ENCODE results near the gene SLC6A12.

Gene SLC6A12

GRCh38 chr12:176321-177181 lies 37.4 kb downstream of the SLC6A12 start:
- FAIRE-seq: no peak

- FAIRE-seq: no peak
Measured at GRCh38 chr12:175759-176158, 38.2 kb downstream of the SLC6A12 start.

- FAIRE-seq: no peak
Measured at GRCh38 chr12:175250-175649, 38.7 kb downstream of the SLC6A12 start.

DNA sequence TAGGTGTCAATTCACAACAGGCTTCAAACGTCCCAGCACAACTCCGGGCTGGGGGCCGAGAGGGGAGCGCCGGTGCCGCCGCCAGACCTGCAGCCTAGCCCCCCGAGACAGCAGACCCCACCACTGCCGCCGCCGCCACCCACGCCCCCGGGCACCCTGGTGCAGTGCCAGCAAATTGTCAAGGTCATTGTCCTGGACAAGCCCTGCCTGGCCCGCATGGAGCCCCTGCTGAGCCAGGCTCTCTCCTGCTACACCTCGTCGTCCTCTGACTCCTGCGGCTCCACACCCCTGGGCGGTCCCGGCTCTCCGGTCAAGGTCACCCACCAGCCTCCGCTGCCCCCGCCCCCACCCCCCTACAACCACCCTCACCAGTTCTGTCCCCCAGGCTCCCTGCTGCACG lies 39.4 kb downstream of the SLC6A12 start:
- FAIRE-seq: no peak

DNA sequence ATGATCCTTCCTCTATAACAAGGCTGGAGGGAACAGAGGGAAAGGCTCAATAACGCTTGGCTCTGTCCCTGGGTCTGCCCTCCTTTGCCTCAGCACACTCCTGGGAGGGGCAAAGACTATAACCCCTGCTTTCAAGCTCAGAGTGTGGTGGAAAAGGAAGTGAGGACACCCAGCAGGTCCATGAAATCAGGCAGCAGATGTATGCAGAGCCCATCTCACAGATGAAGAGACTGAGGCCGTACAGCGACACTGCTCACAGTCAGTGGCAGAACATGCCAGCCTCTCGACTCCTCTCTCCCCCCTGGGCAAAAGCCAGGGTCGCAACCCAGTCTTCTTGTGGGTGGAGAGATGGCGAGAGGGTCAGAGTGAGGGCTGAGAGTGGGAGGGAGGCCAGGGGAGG lies 39.8 kb downstream of the SLC6A12 start:
- FAIRE-seq: no peak

GRCh38 chr12:172732-173161 lies 41.2 kb downstream of the SLC6A12 start:
- no peak for FAIRE-seq

GRCh38 chr12:171743-172676 lies 41.9 kb downstream of the SLC6A12 start:
- FAIRE-seq: no peak

DNA sequence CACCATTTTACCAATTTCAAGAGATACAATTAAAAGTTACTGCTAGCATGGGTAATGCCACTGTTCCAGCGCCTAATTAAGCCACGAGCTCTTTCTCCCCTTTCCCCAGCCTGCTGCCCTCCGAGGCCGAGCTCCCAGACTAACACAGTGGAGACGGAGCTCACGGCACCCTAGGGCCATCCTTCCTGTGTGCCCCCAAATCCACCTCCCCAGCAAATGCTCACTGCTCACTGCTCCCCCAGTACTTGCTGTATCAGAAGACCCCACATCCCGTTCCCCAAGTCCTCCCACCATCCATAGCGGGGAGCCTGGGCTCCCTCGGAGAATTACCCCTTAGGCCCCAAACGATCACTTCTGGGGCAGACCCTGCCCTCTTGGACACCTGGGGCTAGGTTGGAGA lies 42.7 kb downstream of the SLC6A12 start:
- FAIRE-seq: no peak

- no peak for FAIRE-seq
Measured at GRCh38 chr12:170371-171225, 43.4 kb downstream of the SLC6A12 start.

- no peak for FAIRE-seq
Measured at GRCh38 chr12:169528-170370, 44.2 kb downstream of the SLC6A12 start.

GRCh38 chr12:168763-169525 lies 45.0 kb downstream of the SLC6A12 start:
- no peak for FAIRE-seq

DNA sequence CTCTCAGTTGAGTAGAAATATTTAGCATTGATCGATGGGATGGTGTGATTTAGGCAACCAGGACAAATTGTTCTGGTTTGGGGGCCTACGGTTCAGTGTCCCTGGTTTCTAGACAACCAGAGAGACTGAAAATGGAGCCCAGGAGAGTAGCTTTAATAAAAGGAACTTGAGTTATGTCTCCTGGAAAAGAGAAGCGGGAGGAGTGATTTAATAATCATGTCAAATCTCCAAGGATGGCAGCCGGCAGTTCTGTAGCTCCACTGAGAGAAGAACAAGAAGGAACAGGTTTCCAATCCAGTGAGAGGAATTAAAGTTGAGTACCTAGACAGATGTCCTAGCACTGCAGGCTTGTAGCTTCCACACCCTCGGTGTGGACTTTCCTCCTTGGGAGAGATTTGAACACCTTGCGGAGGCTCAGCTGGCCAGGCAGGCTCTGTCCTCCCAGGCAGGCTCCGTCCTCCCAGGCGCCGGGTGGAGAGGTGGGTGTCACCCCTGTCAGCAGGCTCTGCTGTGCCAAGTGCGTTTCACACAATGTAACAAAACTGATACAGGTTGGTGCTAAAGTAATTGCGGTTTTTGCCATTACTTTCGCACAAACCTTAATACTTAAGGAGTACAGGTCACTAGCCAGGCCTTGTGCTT lies 45.9 kb downstream of the SLC6A12 start:
- no peak for FAIRE-seq

DNA sequence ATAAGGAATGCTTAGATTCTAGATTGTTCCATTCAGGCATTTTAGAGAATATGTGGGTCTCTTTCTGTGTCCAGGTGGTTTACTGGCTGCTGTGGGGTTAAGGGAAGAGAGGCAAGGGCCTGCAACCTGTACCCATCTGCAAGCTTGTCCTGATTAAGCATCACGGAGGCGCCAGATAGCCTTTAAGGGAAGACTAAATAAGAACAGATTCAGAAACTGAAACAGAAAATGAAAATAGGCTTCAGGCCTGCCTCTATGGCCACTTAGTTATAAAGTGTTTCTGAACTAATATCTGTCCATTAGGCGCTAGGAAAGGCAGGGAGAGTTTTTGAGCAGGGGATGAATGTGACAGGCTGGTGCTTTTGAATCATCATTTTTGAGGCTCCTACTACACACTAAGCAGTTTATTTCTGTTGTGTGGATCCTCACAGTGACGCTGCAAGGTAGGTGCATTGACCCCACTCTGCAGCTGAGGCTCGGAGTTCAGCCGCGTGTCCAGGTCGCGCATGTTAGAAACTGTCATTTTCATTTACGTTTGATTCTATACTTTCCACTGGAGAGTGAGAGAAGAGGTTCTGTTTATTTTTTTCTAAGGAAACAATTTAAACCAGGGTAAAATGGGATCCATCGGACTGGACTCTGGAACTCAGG lies 47.4 kb downstream of the SLC6A12 start:
- FAIRE-seq: no peak

GRCh38 chr12:165862-166368 lies 48.0 kb downstream of the SLC6A12 start:
- no peak for FAIRE-seq

DNA sequence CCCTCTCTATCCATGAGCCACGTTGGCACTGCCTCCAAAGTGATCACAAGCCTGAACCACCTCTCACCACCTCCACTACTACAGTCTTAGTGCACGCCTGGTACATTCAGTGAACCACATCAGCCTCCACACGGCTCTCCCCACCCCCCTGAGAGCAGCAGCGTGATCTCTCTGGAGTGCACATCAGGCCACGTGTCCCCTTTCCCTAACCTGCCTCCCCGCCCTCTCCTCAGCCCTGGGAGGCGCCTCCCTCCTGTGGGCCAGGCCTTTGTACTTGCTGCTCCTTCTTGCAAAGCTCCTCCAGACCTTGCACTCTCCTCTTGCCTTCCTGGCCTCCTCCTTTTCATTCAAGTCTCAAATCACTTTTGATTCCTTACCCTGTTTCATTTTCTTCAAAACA lies 49.8 kb downstream of the SLC6A12 start:
- FAIRE-seq: no peak

- no peak for FAIRE-seq
Measured at GRCh38 chr12:163406-163986, 50.5 kb downstream of the SLC6A12 start.

GRCh38 chr12:162467-163307 lies 51.3 kb downstream of the SLC6A12 start:
- FAIRE-seq: no peak

DNA sequence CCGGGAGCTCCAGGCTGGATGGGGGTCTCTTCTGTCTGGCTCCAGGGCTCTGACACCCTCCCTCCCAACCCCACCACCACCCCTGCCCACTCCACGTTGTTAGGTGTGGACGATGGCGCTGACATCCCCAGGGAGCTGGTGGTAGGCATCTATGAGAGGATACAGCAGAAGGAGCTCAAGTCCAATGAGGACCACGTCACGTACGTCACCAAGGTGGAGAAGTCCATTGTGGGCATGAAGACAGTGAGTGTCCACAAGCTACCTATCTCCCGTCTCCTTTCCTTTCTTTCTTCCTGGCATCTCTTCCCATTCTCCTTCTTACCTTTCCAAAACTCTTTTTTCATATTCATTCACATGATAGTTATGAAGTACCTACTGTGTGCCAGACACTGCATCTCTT lies 52.1 kb downstream of the SLC6A12 start:
- no peak for FAIRE-seq
